SK-N-SH treated with all-trans-retinoic acid at 6 μM for 48 hours (cell line): Measurements from ENCODE around the gene SEMA4D.
A peak's percentile ranks its signal among the peaks of the same experiment; 100 is the strongest.

Source experiments
- ATAC-seq: fragments of 200-7000 bp; cut with Tn5 transposase; 3 replicates; pipeline ENCODE4 v1.9.1; 2020; ENCODE audit warnings: mild to moderate bottlenecking, moderate library complexity
- ARNTL ChIP-seq: fragments of 450-650 bp; formaldehyde crosslinking; IDR thresholded peaks from 2 replicates; pipeline ENCODE4 v1.5.0; 2020; ENCODE audit warnings: low read depth, mild to moderate bottlenecking, moderate library complexity, borderline replicate concordance
- BACH2 ChIP-seq: fragments of 250-450 bp; sonication (Bioruptor Pico); IDR thresholded peaks from 2 replicates; pipeline ENCODE4 v1.9.0; 2021; ENCODE audit warnings: mild to moderate bottlenecking, borderline replicate concordance
- CSDC2 ChIP-seq: fragments of 250-450 bp; sonication (Bioruptor Pico); IDR thresholded peaks from 2 replicates; pipeline ENCODE4 v1.5.0; 2020; ENCODE audit warnings: mild to moderate bottlenecking, moderate library complexity
- ESRRG ChIP-seq: fragments of 250-450 bp; sonication (Bioruptor Pico); IDR thresholded peaks from 2 replicates; pipeline ENCODE4 v1.6.1; 2021; ENCODE audit warnings: mild to moderate bottlenecking
- ISL1 ChIP-seq: fragments of 250-450 bp; sonication (Bioruptor Pico); IDR thresholded peaks from 2 replicates; pipeline ENCODE4 v2.1.2; 2022; ENCODE audit warnings: mild to moderate bottlenecking, moderate library complexity
- OSR1 ChIP-seq: fragments of 250-450 bp; sonication (Bioruptor Pico); IDR thresholded peaks from 2 replicates; pipeline ENCODE4 v1.8.0; 2022; ENCODE audit warnings: moderate library complexity, mild to moderate bottlenecking, inconsistent platforms
- PATZ1 ChIP-seq: fragments of 250-450 bp; sonication (Bioruptor Pico); IDR thresholded peaks from 2 replicates; pipeline ENCODE4 v1.8.0; 2020; ENCODE audit warnings: mild to moderate bottlenecking, moderate library complexity, borderline replicate concordance
- POU6F1 ChIP-seq: fragments of 250-450 bp; sonication (Bioruptor Pico); IDR thresholded peaks from 2 replicates; pipeline ENCODE4 v1.8.0; 2021; ENCODE audit warnings: low read depth, mild to moderate bottlenecking, moderate library complexity, borderline replicate concordance
- PPARA ChIP-seq: fragments of 250-450 bp; sonication (Bioruptor Pico); IDR thresholded peaks from 2 replicates; pipeline ENCODE4 v1.5.0; 2020; ENCODE audit warnings: mild to moderate bottlenecking, borderline replicate concordance
- TCF4 ChIP-seq: fragments of 250-450 bp; sonication (Bioruptor Pico); IDR thresholded peaks from 2 replicates; pipeline ENCODE4 v1.8.0; 2021; ENCODE audit warnings: mild to moderate bottlenecking, moderate library complexity, borderline replicate concordance
- TOX ChIP-seq: fragments of 250-450 bp; sonication (Bioruptor Pico); IDR thresholded peaks from 2 replicates; pipeline ENCODE4 v1.8.0; 2021; ENCODE audit warnings: mild to moderate bottlenecking, moderate library complexity, borderline replicate concordance
- ZC3H10 ChIP-seq: fragments of 250-450 bp; sonication (Bioruptor Pico); IDR thresholded peaks from 2 replicates; pipeline ENCODE4 v1.5.1; 2021; ENCODE audit warnings: mild to moderate bottlenecking, moderate library complexity
- ZNF70 ChIP-seq: fragments of 450-650 bp; formaldehyde crosslinking; IDR thresholded peaks from 2 replicates; pipeline ENCODE4 v1.5.0; 2020; ENCODE audit warnings: mild to moderate bottlenecking, moderate library complexity
- ZNF8 ChIP-seq: fragments of 450-650 bp; formaldehyde crosslinking; IDR thresholded peaks from 2 replicates; pipeline ENCODE4 v1.5.0; 2020; ENCODE audit warnings: mild to moderate bottlenecking, moderate library complexity
- TF ChIP-seq, protein P1 (sequence below): fragments of 250-450 bp; sonication (Bioruptor Pico); IDR thresholded peaks from 2 replicates; pipeline ENCODE4 v1.5.1; 2021; ENCODE audit warnings: mild to moderate bottlenecking, moderate library complexity
- TF ChIP-seq, protein P2 (sequence below): fragments of 250-450 bp; sonication (Bioruptor Pico); IDR thresholded peaks from 2 replicates; pipeline ENCODE4 v1.5.1; 2020; ENCODE audit warnings: low read depth, mild to moderate bottlenecking, moderate library complexity
- TF ChIP-seq, protein P3 (sequence below): fragments of 250-450 bp; sonication (Bioruptor Pico); IDR thresholded peaks from 2 replicates; pipeline ENCODE4 v1.5.0; 2020; ENCODE audit warnings: mild to moderate bottlenecking, moderate library complexity

Gene SEMA4D

DNA sequence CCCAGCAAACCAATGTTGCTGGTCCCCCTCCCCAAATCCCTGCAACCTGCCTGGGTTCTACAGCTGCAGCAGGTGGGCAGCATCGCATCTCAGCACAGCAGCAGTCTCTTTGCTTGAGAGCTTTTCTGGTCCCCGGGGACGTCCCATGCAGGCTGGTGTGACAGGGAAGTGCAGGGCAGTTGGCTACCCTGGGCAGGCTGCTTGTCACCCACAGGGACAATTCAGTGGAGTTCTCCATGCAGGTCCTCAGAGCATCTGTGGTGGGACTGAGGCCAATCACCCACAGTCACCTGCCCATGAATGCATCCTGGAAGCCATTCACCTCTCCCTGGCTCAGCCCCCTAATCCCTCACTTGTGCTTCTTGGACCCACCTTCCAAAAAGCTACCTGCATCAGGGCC lies 43.9 kb upstream of the SEMA4D start:
- no peak for ATAC-seq
- TF ChIP-seq ISL1 (CRISPR knock-in tag), result no peak
- TF ChIP-seq, protein P1, sequence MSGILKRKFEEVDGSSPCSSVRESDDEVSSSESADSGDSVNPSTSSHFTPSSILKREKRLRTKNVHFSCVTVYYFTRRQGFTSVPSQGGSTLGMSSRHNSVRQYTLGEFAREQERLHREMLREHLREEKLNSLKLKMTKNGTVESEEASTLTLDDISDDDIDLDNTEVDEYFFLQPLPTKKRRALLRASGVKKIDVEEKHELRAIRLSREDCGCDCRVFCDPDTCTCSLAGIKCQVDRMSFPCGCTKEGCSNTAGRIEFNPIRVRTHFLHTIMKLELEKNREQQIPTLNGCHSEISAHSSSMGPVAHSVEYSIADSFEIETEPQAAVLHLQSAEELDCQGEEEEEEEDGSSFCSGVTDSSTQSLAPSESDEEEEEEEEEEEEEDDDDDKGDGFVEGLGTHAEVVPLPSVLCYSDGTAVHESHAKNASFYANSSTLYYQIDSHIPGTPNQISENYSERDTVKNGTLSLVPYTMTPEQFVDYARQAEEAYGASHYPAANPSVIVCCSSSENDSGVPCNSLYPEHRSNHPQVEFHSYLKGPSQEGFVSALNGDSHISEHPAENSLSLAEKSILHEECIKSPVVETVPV (CRISPR knock-in tag), result no peak
- TF ChIP-seq, protein P2, sequence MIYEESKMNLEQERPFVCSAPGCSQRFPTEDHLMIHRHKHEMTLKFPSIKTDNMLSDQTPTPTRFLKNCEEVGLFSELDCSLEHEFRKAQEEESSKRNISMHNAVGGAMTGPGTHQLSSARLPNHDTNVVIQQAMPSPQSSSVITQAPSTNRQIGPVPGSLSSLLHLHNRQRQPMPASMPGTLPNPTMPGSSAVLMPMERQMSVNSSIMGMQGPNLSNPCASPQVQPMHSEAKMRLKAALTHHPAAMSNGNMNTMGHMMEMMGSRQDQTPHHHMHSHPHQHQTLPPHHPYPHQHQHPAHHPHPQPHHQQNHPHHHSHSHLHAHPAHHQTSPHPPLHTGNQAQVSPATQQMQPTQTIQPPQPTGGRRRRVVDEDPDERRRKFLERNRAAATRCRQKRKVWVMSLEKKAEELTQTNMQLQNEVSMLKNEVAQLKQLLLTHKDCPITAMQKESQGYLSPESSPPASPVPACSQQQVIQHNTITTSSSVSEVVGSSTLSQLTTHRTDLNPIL (CRISPR knock-in tag), result no peak
- TF ChIP-seq PATZ1 (CRISPR knock-in tag), result no peak

- TF ChIP-seq, protein P2 (CRISPR knock-in tag), result no peak
- TF ChIP-seq, all 23 proteins: peak for 0
- no peak for ATAC-seq
Measured at GRCh38 chr9:89539374-89539773, 41.5 kb upstream of the SEMA4D start.

- TF ChIP-seq ARNTL (CRISPR knock-in tag), result no peak
- no peak for TF ChIP-seq ESRRG (CRISPR knock-in tag)
- no peak for ATAC-seq
Measured at GRCh38 chr9:89538871-89539270, 41.0 kb upstream of the SEMA4D start.

DNA sequence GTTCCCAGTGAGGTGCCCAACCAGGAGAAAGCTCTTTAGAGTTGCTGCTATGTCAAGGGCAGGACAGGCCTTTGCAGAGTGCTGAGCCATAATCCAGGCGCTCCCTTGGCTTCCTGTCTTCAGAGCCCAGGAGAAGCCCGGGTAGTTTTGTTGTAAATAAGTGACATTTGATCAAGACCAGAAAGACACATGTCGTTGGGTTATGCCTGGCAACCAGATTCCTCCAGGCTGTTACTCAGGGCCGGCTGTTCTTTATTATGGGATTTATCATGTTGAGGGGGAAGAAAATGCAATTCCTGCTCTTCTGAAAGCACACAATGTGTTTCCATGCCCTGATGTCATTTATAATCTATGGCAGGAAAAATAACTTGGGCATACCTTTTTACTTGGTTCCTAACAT lies 39.3 kb upstream of the SEMA4D start:
- no peak; the same call in 2 of the 3 replicates for ATAC-seq
- TF ChIP-seq, protein P3, sequence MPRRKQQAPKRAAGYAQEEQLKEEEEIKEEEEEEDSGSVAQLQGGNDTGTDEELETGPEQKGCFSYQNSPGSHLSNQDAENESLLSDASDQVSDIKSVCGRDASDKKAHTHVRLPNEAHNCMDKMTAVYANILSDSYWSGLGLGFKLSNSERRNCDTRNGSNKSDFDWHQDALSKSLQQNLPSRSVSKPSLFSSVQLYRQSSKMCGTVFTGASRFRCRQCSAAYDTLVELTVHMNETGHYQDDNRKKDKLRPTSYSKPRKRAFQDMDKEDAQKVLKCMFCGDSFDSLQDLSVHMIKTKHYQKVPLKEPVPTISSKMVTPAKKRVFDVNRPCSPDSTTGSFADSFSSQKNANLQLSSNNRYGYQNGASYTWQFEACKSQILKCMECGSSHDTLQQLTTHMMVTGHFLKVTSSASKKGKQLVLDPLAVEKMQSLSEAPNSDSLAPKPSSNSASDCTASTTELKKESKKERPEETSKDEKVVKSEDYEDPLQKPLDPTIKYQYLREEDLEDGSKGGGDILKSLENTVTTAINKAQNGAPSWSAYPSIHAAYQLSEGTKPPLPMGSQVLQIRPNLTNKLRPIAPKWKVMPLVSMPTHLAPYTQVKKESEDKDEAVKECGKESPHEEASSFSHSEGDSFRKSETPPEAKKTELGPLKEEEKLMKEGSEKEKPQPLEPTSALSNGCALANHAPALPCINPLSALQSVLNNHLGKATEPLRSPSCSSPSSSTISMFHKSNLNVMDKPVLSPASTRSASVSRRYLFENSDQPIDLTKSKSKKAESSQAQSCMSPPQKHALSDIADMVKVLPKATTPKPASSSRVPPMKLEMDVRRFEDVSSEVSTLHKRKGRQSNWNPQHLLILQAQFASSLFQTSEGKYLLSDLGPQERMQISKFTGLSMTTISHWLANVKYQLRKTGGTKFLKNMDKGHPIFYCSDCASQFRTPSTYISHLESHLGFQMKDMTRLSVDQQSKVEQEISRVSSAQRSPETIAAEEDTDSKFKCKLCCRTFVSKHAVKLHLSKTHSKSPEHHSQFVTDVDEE (CRISPR knock-in tag), result no peak
- peak; percentile 55; the same call in 1 of the 2 replicates for TF ChIP-seq TCF4 (CRISPR knock-in tag)
- TF ChIP-seq, all 23 proteins: peak for 1

- TF ChIP-seq OSR1 (CRISPR knock-in tag) (no peak), ZC3H10 (no peak), PPARA (no peak), ISL1 (CRISPR knock-in tag) (no peak), PATZ1 (CRISPR knock-in tag) (no peak), TCF4 (CRISPR knock-in tag) (no peak), ZNF70 (CRISPR knock-in tag) (no peak), POU6F1 (CRISPR knock-in tag) (no peak), CSDC2 (CRISPR knock-in tag) (no peak), ZNF8 (no peak), TOX (CRISPR knock-in tag) (no peak), BACH2 (CRISPR knock-in tag) (no peak)
- TF ChIP-seq, protein P2 (CRISPR knock-in tag), result no peak
- no peak for ATAC-seq
Measured at GRCh38 chr9:89536600-89536999, 38.7 kb upstream of the SEMA4D start.
